ENCODE data around the gene SURF4.
A peak's percentile ranks its signal among the peaks of the same experiment; 100 is the strongest.

Gene SURF4

DNA sequence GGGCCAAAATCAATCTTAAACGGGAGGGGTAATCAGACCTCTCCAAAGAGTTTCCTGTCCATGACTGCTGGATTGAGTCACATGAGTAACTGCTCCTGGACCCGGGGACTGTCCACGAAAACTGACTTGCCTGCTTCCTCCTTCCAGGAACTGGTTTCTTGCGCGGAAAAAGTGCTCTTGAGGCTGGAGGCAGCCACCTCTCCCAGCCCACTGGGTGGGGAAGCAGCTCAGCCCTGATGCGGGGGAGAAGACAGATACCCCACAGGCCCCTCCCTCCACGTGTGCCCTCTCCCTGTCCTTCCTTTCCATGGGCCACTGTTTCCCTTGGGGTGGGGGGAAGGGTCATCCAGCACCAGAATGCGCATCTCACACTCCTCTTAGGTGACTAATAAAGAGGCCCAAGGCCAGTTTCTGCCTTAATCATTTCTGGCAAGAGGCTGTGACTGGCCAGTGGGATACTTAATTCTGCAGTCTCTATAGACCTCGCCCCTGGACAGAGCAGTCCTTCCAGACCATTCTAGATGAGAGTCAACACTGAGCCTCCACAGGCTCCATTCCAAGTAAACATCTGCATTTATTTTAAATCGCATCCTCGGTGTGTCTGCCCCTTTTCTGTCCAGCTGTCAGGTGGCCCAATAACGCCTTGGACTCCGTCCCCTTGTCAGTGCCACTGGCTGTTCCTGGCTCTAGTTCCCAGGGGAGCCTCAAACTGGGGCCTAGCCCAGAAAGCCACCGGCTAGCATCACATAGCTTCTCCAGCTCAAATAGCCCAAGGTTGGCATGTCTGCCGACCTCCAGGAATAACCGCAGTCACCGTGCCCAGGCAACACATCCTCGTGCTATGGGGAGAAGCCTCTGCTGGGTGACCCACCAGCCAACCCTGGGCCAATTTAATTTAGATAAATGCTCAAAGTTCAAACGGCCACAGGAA lies 29.9 kb upstream of the SURF4 start:
- peak; percentile 15 for DNase-seq (ENCODE audit: low read depth, low spot score)
- H3K4me3 ChIP-seq (ENCODE audit: low read depth, low read length) = no peak overlapping the region
- in situ Hi-C loops (cut with HindIII; ENCODE audit: low sequenced_read_pairs) = no loop called here
- TF ChIP-seq, protein P1, sequence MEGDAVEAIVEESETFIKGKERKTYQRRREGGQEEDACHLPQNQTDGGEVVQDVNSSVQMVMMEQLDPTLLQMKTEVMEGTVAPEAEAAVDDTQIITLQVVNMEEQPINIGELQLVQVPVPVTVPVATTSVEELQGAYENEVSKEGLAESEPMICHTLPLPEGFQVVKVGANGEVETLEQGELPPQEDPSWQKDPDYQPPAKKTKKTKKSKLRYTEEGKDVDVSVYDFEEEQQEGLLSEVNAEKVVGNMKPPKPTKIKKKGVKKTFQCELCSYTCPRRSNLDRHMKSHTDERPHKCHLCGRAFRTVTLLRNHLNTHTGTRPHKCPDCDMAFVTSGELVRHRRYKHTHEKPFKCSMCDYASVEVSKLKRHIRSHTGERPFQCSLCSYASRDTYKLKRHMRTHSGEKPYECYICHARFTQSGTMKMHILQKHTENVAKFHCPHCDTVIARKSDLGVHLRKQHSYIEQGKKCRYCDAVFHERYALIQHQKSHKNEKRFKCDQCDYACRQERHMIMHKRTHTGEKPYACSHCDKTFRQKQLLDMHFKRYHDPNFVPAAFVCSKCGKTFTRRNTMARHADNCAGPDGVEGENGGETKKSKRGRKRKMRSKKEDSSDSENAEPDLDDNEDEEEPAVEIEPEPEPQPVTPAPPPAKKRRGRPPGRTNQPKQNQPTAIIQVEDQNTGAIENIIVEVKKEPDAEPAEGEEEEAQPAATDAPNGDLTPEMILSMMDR (IDR thresholded peaks at IDR 0.05; ENCODE audit: low read depth, low read length) = no peak

GRCh38 chr9:133404454-133405002 lies 28.7 kb upstream of the SURF4 start:
- no peak overlapping the region for H3K4me3 ChIP-seq (ENCODE audit: low read depth, low read length)
- TF ChIP-seq, protein P1 (IDR thresholded peaks at IDR 0.05; ENCODE audit: low read depth, low read length) = no peak
- in situ Hi-C loops (cut with HindIII; ENCODE audit: low sequenced_read_pairs) = no loop called here
- no peak for DNase-seq (ENCODE audit: low read depth, low spot score)

DNA sequence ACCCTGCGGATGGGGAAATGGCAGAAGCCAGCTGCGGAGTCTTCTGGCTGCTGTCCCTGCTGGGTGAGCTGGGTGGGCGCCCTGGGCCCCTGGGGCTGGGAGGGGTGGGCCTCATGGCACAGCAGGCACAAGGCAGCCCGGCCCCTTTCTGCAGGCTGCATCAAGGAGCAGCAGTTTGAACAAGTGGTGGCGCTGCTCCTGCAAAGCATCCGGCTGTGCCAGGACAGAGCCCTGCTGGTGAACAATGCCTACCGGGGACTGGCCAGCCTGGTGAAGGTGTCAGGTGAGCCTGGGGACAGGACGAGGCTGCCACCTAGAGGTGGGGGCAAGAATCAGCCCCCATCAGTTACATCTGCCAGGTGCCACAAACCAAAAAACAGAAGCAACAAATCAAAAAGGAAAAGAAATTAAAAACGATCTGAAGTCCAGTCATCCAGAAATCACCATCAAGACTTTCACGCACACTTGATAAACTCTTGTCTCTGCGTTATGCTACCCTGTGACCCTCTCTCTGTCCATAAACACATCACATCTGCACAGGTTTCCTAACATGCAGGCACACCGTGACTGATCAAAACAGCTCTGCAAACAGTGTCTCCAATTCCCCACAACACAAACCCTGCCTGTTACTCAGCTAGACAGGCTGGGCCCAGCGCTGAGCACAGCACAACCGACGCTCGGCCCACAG lies 28.1 kb upstream of the SURF4 start:
- no peak overlapping the region for H3K4me3 ChIP-seq (ENCODE audit: low read depth, low read length)
- TF ChIP-seq, protein P1 (IDR thresholded peaks at IDR 0.05; ENCODE audit: low read depth, low read length) = peak; percentile 56
- in situ Hi-C loops (cut with HindIII; ENCODE audit: low sequenced_read_pairs) = no loop called here
- DNase-seq (ENCODE audit: low read depth, low spot score) = no peak

- in situ Hi-C loops (cut with HindIII; ENCODE audit: low sequenced_read_pairs) = no loop called here
- no peak for DNase-seq (ENCODE audit: low read depth, low spot score)
- TF ChIP-seq, protein P1 (IDR thresholded peaks at IDR 0.05; ENCODE audit: low read depth, low read length) = no peak
- no peak overlapping the region for H3K4me3 ChIP-seq (ENCODE audit: low read depth, low read length)
Measured at GRCh38 chr9:133402689-133403088, 26.8 kb upstream of the SURF4 start.

GRCh38 chr9:133401588-133401987 lies 25.7 kb upstream of the SURF4 start:
- TF ChIP-seq, protein P1 (IDR thresholded peaks at IDR 0.05; ENCODE audit: low read depth, low read length) = no peak
- no peak overlapping the region for H3K4me3 ChIP-seq (ENCODE audit: low read depth, low read length)
- DNase-seq (ENCODE audit: low read depth, low spot score) = no peak
- in situ Hi-C loops (cut with HindIII; ENCODE audit: low sequenced_read_pairs) = no loop called here

- TF ChIP-seq, protein P1 (IDR thresholded peaks at IDR 0.05; ENCODE audit: low read depth, low read length) = no peak
- no peak for DNase-seq (ENCODE audit: low read depth, low spot score)
- no peak overlapping the region for H3K4me3 ChIP-seq (ENCODE audit: low read depth, low read length)
- in situ Hi-C loops (cut with HindIII; ENCODE audit: low sequenced_read_pairs) = no loop called here
Measured at GRCh38 chr9:133400292-133400691, 24.4 kb upstream of the SURF4 start.
